GM10266 (cell line): ENCODE measurements around the gene GJC2.

ENCODE experiments used
- DNase-seq: peaks from one replicate; pipeline ENCODE4 v3.0.0; 2012; ENCODE audit errors: extremely low spot score
- TF ChIP-seq, protein P1 (sequence below): IDR thresholded peaks from 2 replicates; pipeline ENCODE4 v1.5.1; 2012; ENCODE audit warnings: mild to moderate bottlenecking, low read depth; ENCODE audit not compliant: control insufficient read depth, insufficient read depth; ENCODE audit errors: missing control alignments

GJC2 gene

DNA sequence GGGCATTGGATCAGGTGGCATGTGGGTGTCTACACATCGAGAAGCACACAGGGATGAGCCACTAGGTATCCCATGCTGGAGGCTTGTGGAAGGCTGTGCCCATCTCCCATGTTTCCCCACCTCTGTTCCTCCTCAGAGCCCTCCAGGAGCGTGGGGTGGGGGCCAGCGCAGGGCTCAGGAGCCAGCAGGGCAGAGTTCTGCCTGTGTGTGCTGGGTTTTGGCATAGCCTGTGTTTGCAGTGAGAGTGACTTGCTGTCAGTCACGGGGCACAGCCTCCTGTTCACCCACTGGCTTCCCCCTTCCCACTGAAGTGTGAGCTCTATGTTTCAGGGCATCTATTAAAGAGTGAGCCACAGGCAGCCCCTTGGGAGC is 26.3 kb downstream of the GJC2 start:
- DNase-seq = no peak
- TF ChIP-seq, protein P1, sequence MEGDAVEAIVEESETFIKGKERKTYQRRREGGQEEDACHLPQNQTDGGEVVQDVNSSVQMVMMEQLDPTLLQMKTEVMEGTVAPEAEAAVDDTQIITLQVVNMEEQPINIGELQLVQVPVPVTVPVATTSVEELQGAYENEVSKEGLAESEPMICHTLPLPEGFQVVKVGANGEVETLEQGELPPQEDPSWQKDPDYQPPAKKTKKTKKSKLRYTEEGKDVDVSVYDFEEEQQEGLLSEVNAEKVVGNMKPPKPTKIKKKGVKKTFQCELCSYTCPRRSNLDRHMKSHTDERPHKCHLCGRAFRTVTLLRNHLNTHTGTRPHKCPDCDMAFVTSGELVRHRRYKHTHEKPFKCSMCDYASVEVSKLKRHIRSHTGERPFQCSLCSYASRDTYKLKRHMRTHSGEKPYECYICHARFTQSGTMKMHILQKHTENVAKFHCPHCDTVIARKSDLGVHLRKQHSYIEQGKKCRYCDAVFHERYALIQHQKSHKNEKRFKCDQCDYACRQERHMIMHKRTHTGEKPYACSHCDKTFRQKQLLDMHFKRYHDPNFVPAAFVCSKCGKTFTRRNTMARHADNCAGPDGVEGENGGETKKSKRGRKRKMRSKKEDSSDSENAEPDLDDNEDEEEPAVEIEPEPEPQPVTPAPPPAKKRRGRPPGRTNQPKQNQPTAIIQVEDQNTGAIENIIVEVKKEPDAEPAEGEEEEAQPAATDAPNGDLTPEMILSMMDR = no peak

DNA sequence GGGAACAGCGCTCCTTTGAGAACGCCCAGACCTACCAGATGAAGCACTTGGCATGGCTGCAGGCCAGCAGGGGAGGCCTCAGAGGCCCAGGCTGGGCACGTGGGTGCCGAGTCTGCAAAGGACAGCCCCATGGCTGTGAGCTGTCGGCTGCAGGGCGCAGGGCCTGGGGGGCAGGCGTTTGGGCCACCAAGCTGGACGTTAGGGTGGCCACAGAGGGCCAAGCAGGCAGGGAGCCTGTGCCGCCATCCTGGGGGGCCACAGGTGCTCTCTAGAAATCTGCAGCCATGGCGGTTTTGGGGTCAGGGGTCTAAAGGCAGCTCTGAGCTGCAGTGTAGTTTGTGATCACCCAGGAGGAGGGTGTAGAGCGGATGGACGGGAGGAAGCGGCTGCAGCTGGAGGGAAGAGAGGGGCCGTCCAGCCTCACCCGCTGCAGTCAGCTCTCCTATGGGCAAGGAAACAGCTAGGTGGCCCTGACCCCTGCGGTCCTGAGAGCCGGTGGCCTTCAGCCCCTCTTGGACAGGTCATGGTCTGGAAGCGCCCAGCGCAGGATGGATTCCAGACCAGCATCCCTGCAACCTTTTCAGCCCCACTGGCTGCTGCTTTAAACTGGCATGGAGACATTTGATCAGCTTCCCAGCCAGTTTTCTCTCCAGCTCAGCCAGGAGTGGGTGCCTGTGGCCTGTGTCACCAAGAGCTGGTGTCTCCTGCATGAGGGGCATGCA is 26.9 kb downstream of the GJC2 start:
- TF ChIP-seq, protein P1 = no peak
- no peak for DNase-seq

GRCh38 chr1:228177183-228177475 is 27.4 kb downstream of the GJC2 start:
- DNase-seq = no peak
- TF ChIP-seq, protein P1 = no peak

GRCh38 chr1:228177721-228178710 is 28.3 kb downstream of the GJC2 start:
- TF ChIP-seq, protein P1 = no peak
- DNase-seq = no peak

GRCh38 chr1:228178737-228179684 is 29.3 kb downstream of the GJC2 start:
- TF ChIP-seq, protein P1 = no peak
- no peak for DNase-seq

GRCh38 chr1:228180271-228180958 is 30.7 kb downstream of the GJC2 start:
- no peak for DNase-seq
- TF ChIP-seq, protein P1 = no peak
